ENCODE results near the gene SCAF4.

- TF ChIP-seq CTCF (IDR thresholded peaks at IDR 0.05; ENCODE audit: insufficient read depth, low read depth, low read length) = no peak
- no peak for TF ChIP-seq EZH2 (IDR thresholded peaks at IDR 0.05; ENCODE audit: insufficient read depth, low read length)
Measured at GRCh38 chr21:31660591-31660990, 71.3 kb downstream of the SCAF4 start.
